GM12878 (cell line): ENCODE results near the gene ADGRG1. TPM values are rescaled to one million over a fixed set of nuclear protein-coding genes. Genes with fewer than 3 reads are reported as not detected.

Source experiments
- ATAC-seq: fragments of 200-7000 bp; cut with Tn5 transposase; 3 replicates; pipeline ENCODE4 v1.9.1; 2020; ENCODE audit warnings: mild to moderate bottlenecking, moderate library complexity
- BruUV-seq: library from RNA; stranded (reverse); fragments of 400-500 nt; replicated peaks from 2 replicates; lab custom pipeline; 2021; lab: Mats Ljungman, UMichigan
- CTCF ChIA-PET: fragments of 300-600 bp; sonication (Branson Sonifier 250); formaldehyde crosslinking; extraction: SDS; loops from one replicate; lab custom pipeline; 2021; ENCODE audit warnings: inconsistent platforms; lab: Yijun Ruan, JAX
- POLR2A ChIA-PET: fragments of 350-600 bp; formaldehyde crosslinking; extraction: SDS; loops from one replicate; lab custom pipeline; 2021; ENCODE audit warnings: inconsistent platforms; lab: Charles Lee
- RAD21 ChIA-PET: fragments of 300-600 bp; sonication (Branson Sonifier 250); formaldehyde crosslinking; loops from one replicate; lab custom pipeline; 2023; ENCODE audit warnings: antibody characterized with exemption; ENCODE audit not compliant: unreplicated experiment; lab: Charles Lee
- SMC1A ChIA-PET: fragments of 300-600 bp; sonication (Branson Sonifier 250); formaldehyde crosslinking; loops from one replicate; lab custom pipeline; 2023; ENCODE audit not compliant: unreplicated experiment, uncharacterized antibody; lab: Charles Lee
- DNase-seq: peaks from one replicate; pipeline ENCODE4 v3.0.0-alpha.2; 2011; ENCODE audit warnings: low read depth, low spot score
- FAIRE-seq: peaks from 3 replicates; lab custom pipeline; 2011; peaks lifted over from hg19 to GRCh38; lab: Jason Lieb, UNC
- H2AFZ ChIP-seq: 2 replicates; pipeline ENCODE4 v1.6.0; 2011; ENCODE audit warnings: low read depth, low read length, control low read depth; ENCODE audit not compliant: control insufficient read depth
- H3K27ac ChIP-seq: 2 replicates; pipeline ENCODE4 v1.5.1; 2011; ENCODE audit warnings: control low read depth; ENCODE audit not compliant: control insufficient read depth, insufficient read depth
- H3K27me3 ChIP-seq, 2 experiments: replicated peaks in 1 of 2; 2 replicates each; pipeline versions ENCODE4 v1.6.0 to v1.6.1; 2011; ENCODE audit warnings: low read length in 1 of 2; ENCODE audit not compliant: control insufficient read depth in 2 of 2, insufficient read depth in 2 of 2
- H3K36me3 ChIP-seq, 2 experiments: 2 replicates each; pipeline ENCODE4 v1.5.1; 2011; ENCODE audit warnings: low read length in 1 of 2; ENCODE audit not compliant: control insufficient read depth in 2 of 2, insufficient read depth in 2 of 2
- H3K4me1 ChIP-seq: 2 replicates; pipeline ENCODE4 v1.6.1; 2011; ENCODE audit warnings: mild to moderate bottlenecking, low read length, moderate library complexity, mixed read lengths; ENCODE audit not compliant: control insufficient read depth, insufficient read depth
- H3K4me2 ChIP-seq: 2 replicates; pipeline ENCODE4 v1.6.0; 2011; ENCODE audit warnings: control low read depth; ENCODE audit not compliant: control insufficient read depth, insufficient read depth
- H3K4me3 ChIP-seq: fragments of 200-600 bp; sonication (generic); 2 replicates; pipeline ENCODE4 v1.5.1; 2016
- H3K79me2 ChIP-seq: 2 replicates; pipeline ENCODE4 v1.6.0; 2011; ENCODE audit warnings: low read length; ENCODE audit not compliant: control insufficient read depth, insufficient read depth
- H3K9ac ChIP-seq: 2 replicates; pipeline ENCODE4 v1.8.0; 2011; ENCODE audit warnings: low read length, control low read depth, mixed read lengths; ENCODE audit not compliant: control insufficient read depth, insufficient read depth
- H3K9me3 ChIP-seq: replicated peaks from 3 replicates; pipeline ENCODE4 v1.5.1; 2011; ENCODE audit warnings: mild to moderate bottlenecking, low read length; ENCODE audit not compliant: control insufficient read depth, insufficient read depth
- H4K20me1 ChIP-seq: 2 replicates; pipeline ENCODE4 v1.6.0; 2011; ENCODE audit not compliant: control insufficient read depth, insufficient read depth
- CEBPB ChIP-seq, 2 experiments: fragments of 150-350 bp in 1 of 2; IDR thresholded peaks; 2 replicates each; pipeline ENCODE4 v1.6.1; 2012 to 2014; ENCODE audit warnings: low read depth in 2 of 2, low read length in 2 of 2, borderline replicate concordance in 1 of 2, inconsistent platforms in 1 of 2
- NBN ChIP-seq: fragments of 450-650 bp; IDR thresholded peaks from 2 replicates; pipeline ENCODE4 v1.6.1; 2016
- NFIC ChIP-seq: IDR thresholded peaks from 2 replicates; pipeline ENCODE4 v1.6.1; 2012; ENCODE audit warnings: low read depth, mild to moderate bottlenecking, inconsistent platforms, low read length, moderate library complexity
- POLR2A ChIP-seq: IDR thresholded peaks from 2 replicates; pipeline ENCODE4 v1.6.1; 2011; ENCODE audit warnings: low read depth, mild to moderate bottlenecking, low read length
- ZBTB33 ChIP-seq: fragments of 450-650 bp; IDR thresholded peaks from 2 replicates; pipeline ENCODE4 v1.6.1; 2017; ENCODE audit warnings: mild to moderate bottlenecking
- WGBS: methylation state at CpG from one replicate; pipeline ENCODE4 v1.1.6; 2016; ENCODE audit warnings: low lambda C conversion rate; ENCODE audit not compliant: insufficient replicate concordance, insufficient coverage; ENCODE audit errors: missing lambda C conversion rate; 5-methylcytosine and 5-hydroxymethylcytosine counted together
- in situ Hi-C: fragments of 300-500 bp; cut with MboI; formaldehyde crosslinking; loops from 9 replicates; pipeline ENCODE4 v1.14.3; 2018; ENCODE audit warnings: mixed read lengths
- intact Hi-C: fragments of 100-400 bp; cut with micrococcal nuclease; formaldehyde crosslinking; loops from one replicate; pipeline ENCODE4 v1.14.2; 2022; ENCODE audit not compliant: unreplicated experiment
- polyA plus RNA-seq, 11 experiments: library from polyadenylated mRNA; depleted of rRNA in 4 of 11; unstranded in 6 of 11; stranded (reverse) in 5 of 11; fragments of >200 nt; fragmentation: Nextera tagmentation in 4 of 11; fragmentation: Illumina TruSeq in 1 of 11; extraction: Ambion mirVana in 4 of 11; extraction: Trizol in 1 of 11; gene quantifications; 1 replicate in 1 of 11; 2 replicates in 10 of 11; pipeline versions ENCODE4 v1.2.1 to v1.2.3, GENCODE V29; 2011 to 2016; ENCODE audit warnings: inconsistent platforms in 2 of 11, missing spikeins in 2 of 11, low read depth in 1 of 11
- total RNA-seq, 4 experiments: library from RNA; depleted of rRNA in 3 of 4; stranded (reverse); fragments of >200 nt in 3 of 4; fragmentation: Illumina TruSeq in 1 of 4; extraction: Trizol in 1 of 4; gene quantifications; 2 replicates each; pipeline versions ENCODE4 v1.2.1 to v1.2.3, GENCODE V29; 2013 to 2021
- TF ChIP-seq, protein P1 (sequence below): fragments of 150-350 bp; IDR thresholded peaks from 2 replicates; pipeline ENCODE4 v1.6.1; 2016; ENCODE audit warnings: low read depth, low read length

The ADGRG1 gene
- total and polyA plus RNA-seq, 10 of the 15 experiments (the other 5 are each of a cell fraction or from before 2014, with no cell fraction given): 0.07 to 2.0 (median 0.75) TPM

- Histone ChIP-seq H3K9ac (no peak overlapping the region), H2AFZ (no peak overlapping the region), H3K36me3 (no peaks in the 10 kb centered on the region), H3K4me3 (no peak overlapping the region), H3K4me1 (no peaks in the 10 kb centered on the region; the same call in 1 of the 2 replicates), H3K9me3 (no peaks in the 10 kb centered on the region), H3K4me2 (no peak overlapping the region)
- CTCF ChIA-PET: interaction anchor here (8.1 kb wide), 1 partner anchor 54 kb away, joined by 210 read pairs; no protein-coding TSS in a partner anchor
- SMC1A ChIA-PET: no interaction called here
- DNase-seq (no peak), FAIRE-seq (no peak), ATAC-seq (no peak)
- in situ Hi-C loops: no loop called here
- 25% methylated on average over 16 of the region's 16 CpGs for WGBS
- BruUV-seq: no TSS peak
- TF ChIP-seq ZBTB33 (no peak), NBN (no peak), CEBPB (IDR thresholded peaks at IDR 0.05; ENCODE audit: borderline replicate concordance in 1 of 2, low read depth in 2 of 2, low read length in 2 of 2) (no peak), POLR2A (no peak), NFIC (no peak)
- TF ChIP-seq, protein P1, sequence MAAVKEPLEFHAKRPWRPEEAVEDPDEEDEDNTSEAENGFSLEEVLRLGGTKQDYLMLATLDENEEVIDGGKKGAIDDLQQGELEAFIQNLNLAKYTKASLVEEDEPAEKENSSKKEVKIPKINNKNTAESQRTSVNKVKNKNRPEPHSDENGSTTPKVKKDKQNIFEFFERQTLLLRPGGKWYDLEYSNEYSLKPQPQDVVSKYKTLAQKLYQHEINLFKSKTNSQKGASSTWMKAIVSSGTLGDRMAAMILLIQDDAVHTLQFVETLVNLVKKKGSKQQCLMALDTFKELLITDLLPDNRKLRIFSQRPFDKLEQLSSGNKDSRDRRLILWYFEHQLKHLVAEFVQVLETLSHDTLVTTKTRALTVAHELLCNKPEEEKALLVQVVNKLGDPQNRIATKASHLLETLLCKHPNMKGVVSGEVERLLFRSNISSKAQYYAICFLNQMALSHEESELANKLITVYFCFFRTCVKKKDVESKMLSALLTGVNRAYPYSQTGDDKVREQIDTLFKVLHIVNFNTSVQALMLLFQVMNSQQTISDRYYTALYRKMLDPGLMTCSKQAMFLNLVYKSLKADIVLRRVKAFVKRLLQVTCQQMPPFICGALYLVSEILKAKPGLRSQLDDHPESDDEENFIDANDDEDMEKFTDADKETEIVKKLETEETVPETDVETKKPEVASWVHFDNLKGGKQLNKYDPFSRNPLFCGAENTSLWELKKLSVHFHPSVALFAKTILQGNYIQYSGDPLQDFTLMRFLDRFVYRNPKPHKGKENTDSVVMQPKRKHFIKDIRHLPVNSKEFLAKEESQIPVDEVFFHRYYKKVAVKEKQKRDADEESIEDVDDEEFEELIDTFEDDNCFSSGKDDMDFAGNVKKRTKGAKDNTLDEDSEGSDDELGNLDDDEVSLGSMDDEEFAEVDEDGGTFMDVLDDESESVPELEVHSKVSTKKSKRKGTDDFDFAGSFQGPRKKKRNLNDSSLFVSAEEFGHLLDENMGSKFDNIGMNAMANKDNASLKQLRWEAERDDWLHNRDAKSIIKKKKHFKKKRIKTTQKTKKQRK: no peak
- TF ChIP-seq, all 136 proteins: peak for 0
- Histone ChIP-seq H3K79me2 (no peaks in the 10 kb centered on the region), H3K27ac (no peak overlapping the region), H3K27me3 (no peaks in the 10 kb centered on the region; a peak in 1 of 4 replicates), H4K20me1 (no peaks in the 10 kb centered on the region)
- intact Hi-C loops: no loop called here
- ChIA-PET RAD21 (no interaction called here), POLR2A (no interaction called here)
Measured at GRCh38 chr16:57653936-57654335, 25.5 kb downstream of the ADGRG1 start.
